Fibroblast of lung (primary cell): Measurements from ENCODE around the gene DNPEP. TPM values are rescaled to one million over a fixed set of nuclear protein-coding genes. Genes with fewer than 3 reads are reported as not detected.

ENCODE experiments used
- DNase-seq, 2 donors: peaks; one replicate each; pipeline versions ENCODE4 v3.0.0 to v3.0.0-alpha.2; 2010; ENCODE audit warnings: low read depth in 2 of 2
- H2AFZ ChIP-seq: 2 replicates; pipeline ENCODE4 v1.5.1; 2012; ENCODE audit warnings: low read length, control low read depth, inconsistent platforms
- H3K27ac ChIP-seq: 2 replicates; pipeline ENCODE4 v1.5.1; 2011; ENCODE audit warnings: low read length, control low read depth; ENCODE audit not compliant: insufficient read depth
- H3K27me3 ChIP-seq: 2 replicates; pipeline ENCODE4 v1.5.1; 2011; ENCODE audit warnings: mild to moderate bottlenecking, low read length; ENCODE audit not compliant: control insufficient read depth, insufficient read depth
- H3K36me3 ChIP-seq: 2 replicates; pipeline ENCODE4 v1.5.1; 2011; ENCODE audit warnings: low read length; ENCODE audit not compliant: control insufficient read depth, insufficient read depth
- H3K4me1 ChIP-seq: 2 replicates; pipeline ENCODE4 v1.5.1; 2011; ENCODE audit warnings: low read length; ENCODE audit not compliant: control insufficient read depth, insufficient read depth; ENCODE audit errors: extremely low read depth
- H3K4me2 ChIP-seq: 2 replicates; pipeline ENCODE4 v1.5.1; 2011; ENCODE audit warnings: low read length, control low read depth; ENCODE audit not compliant: insufficient read depth; ENCODE audit errors: extremely low read depth
- H3K4me3 ChIP-seq, 4 experiments: fragments of 200-600 bp in 1 of 4; sonication (generic) in 1 of 4; replicated peaks in 1 of 4; 2 replicates each; pipeline ENCODE4 v1.5.1; 2011 to 2016; ENCODE audit warnings: low read length in 4 of 4, low read depth in 3 of 4, mild to moderate bottlenecking in 3 of 4, control low read depth in 2 of 4, inconsistent platforms in 1 of 4, mixed read lengths in 1 of 4; ENCODE audit not compliant: insufficient read depth in 1 of 4; ENCODE audit errors: control extremely low read depth in 1 of 4
- H3K79me2 ChIP-seq: 2 replicates; pipeline ENCODE4 v1.5.1; 2012; ENCODE audit warnings: mild to moderate bottlenecking, low read length, inconsistent platforms; ENCODE audit not compliant: control insufficient read depth, insufficient read depth
- H3K9ac ChIP-seq: 2 replicates; pipeline ENCODE4 v1.5.1; 2011; ENCODE audit warnings: mild to moderate bottlenecking, low read length, control low read depth; ENCODE audit not compliant: insufficient read depth
- H3K9me3 ChIP-seq: 2 replicates; pipeline ENCODE4 v1.5.1; 2012; ENCODE audit warnings: low read depth, low read length; ENCODE audit not compliant: control insufficient read depth, insufficient read depth
- H4K20me1 ChIP-seq: 2 replicates; pipeline ENCODE4 v1.5.1; 2011; ENCODE audit warnings: low read length; ENCODE audit not compliant: control insufficient read depth, insufficient read depth; ENCODE audit errors: extremely low read depth
- CTCF ChIP-seq, 2 donors: IDR thresholded peaks in 1 of 2; conservative IDR thresholded peaks in 1 of 2; 1 replicate in 1 of 2; 2 replicates in 1 of 2; pipeline ENCODE4 v1.5.1; 2011 to 2012; ENCODE audit warnings: low read length in 2 of 2, control low read depth in 1 of 2, inconsistent platforms in 1 of 2, low read depth in 1 of 2, mild to moderate bottlenecking in 1 of 2
- EZH2 ChIP-seq: IDR thresholded peaks from 2 replicates; pipeline ENCODE4 v1.5.1; 2012; ENCODE audit warnings: low read length, control low read depth, mild to moderate bottlenecking; ENCODE audit errors: missing control alignments
- polyA plus RNA-seq, 2 donors: library from polyadenylated mRNA; depleted of rRNA in 1 of 2; stranded (reverse) in 1 of 2; unstranded in 1 of 2; fragments of >200 nt; gene quantifications; 2 replicates each; pipeline ENCODE4 v1.2.1, GENCODE V29; 2011 to 2012; ENCODE audit warnings: missing spikeins in 1 of 2
- total RNA-seq: library from RNA; depleted of rRNA; stranded (reverse); fragments of >200 nt; gene quantifications from 2 replicates; pipeline ENCODE4 v1.2.1, GENCODE V29; 2014

DNPEP gene
- total and polyA plus RNA-seq, 2 donors (not counting 1 experiment from before 2014, with no cell fraction given) = 38.2 to 72.5 TPM

GRCh38 chr2:219404954-219405353 lies 17.2 kb upstream of the DNPEP start:
- TF ChIP-seq EZH2 (no peak), CTCF (conservative IDR thresholded peaks at IDR 0.05 in 1 of 2, IDR thresholded peaks at IDR 0.05 in 1 of 2; ENCODE audit: low read depth in 1 of 2, low read length in 2 of 2) (no peak)

GRCh38 chr2:219404291-219404910 lies 16.7 kb upstream of the DNPEP start:
- TF ChIP-seq EZH2 (no peak), CTCF (conservative IDR thresholded peaks at IDR 0.05 in 1 of 2, IDR thresholded peaks at IDR 0.05 in 1 of 2; ENCODE audit: low read depth in 1 of 2, low read length in 2 of 2) (no peak)
- no peak overlapping the region for H3K4me2 ChIP-seq
- no peaks in the 10 kb centered on the region for H3K79me2 ChIP-seq
- H2AFZ ChIP-seq = no peak overlapping the region
- H3K4me3 ChIP-seq = no peak overlapping the region
- no peaks in the 10 kb centered on the region for H3K27me3 ChIP-seq
- H3K9ac ChIP-seq = no peak overlapping the region
- H3K4me1 ChIP-seq = peaks cover 11% of the 10 kb centered on the region
- no peaks in the 10 kb centered on the region for H3K9me3 ChIP-seq
- H3K27ac ChIP-seq = no peak overlapping the region
- no peaks in the 10 kb centered on the region for H3K36me3 ChIP-seq
- no peak for DNase-seq
- H4K20me1 ChIP-seq = no peaks in the 10 kb centered on the region

More at GRCh38 chr2:219404954-219405353, 17.2 kb upstream of the DNPEP start:
- Histone ChIP-seq H3K36me3 (no peaks in the 10 kb centered on the region), H3K9ac (no peak overlapping the region), H3K4me3 (no peak overlapping the region), H3K4me2 (no peak overlapping the region), H3K27ac (no peak overlapping the region), H4K20me1 (no peaks in the 10 kb centered on the region), H3K9me3 (no peaks in the 10 kb centered on the region), H3K27me3 (no peaks in the 10 kb centered on the region), H3K79me2 (no peaks in the 10 kb centered on the region), H3K4me1 (peaks cover 11% of the 10 kb centered on the region), H2AFZ (no peak overlapping the region)
- no peak for DNase-seq

GRCh38 chr2:219403861-219404260 lies 16.1 kb upstream of the DNPEP start:
- Histone ChIP-seq H4K20me1 (no peaks in the 10 kb centered on the region), H2AFZ (no peak overlapping the region), H3K27ac (no peak overlapping the region), H3K4me1 (peaks cover 11% of the 10 kb centered on the region), H3K4me2 (no peak overlapping the region), H3K79me2 (no peaks in the 10 kb centered on the region), H3K4me3 (no peak overlapping the region), H3K36me3 (no peaks in the 10 kb centered on the region), H3K9me3 (no peaks in the 10 kb centered on the region), H3K9ac (no peak overlapping the region), H3K27me3 (no peaks in the 10 kb centered on the region)
- DNase-seq = no peak
- TF ChIP-seq CTCF (conservative IDR thresholded peaks at IDR 0.05 in 1 of 2, IDR thresholded peaks at IDR 0.05 in 1 of 2; ENCODE audit: low read depth in 1 of 2, low read length in 2 of 2) (no peak), EZH2 (no peak)
